Neural progenitor cell (in vitro differentiated cells): ENCODE measurements around the gene ZNF341. TPM values are rescaled to one million over a fixed set of nuclear protein-coding genes. Genes with fewer than 3 reads are reported as not detected.

Source experiments
- DNase-seq: peaks from one replicate; pipeline ENCODE4 v3.0.0-alpha.2; 2016; ENCODE audit warnings: low spot score
- H2AFZ ChIP-seq: fragments of 200-600 bp; sonication (generic); replicated peaks from 2 replicates; pipeline ENCODE4 v1.6.1; 2016; ENCODE audit warnings: antibody characterized with exemption
- H3F3A ChIP-seq: fragments of 200-600 bp; sonication (generic); 2 replicates; pipeline ENCODE4 v1.6.1; 2016; ENCODE audit warnings: antibody characterized with exemption, low read depth
- H3K27ac ChIP-seq: fragments of 200-600 bp; sonication (generic); 2 replicates; pipeline ENCODE4 v1.5.1; 2016; ENCODE audit warnings: mild to moderate bottlenecking
- H3K27me3 ChIP-seq: fragments of 200-600 bp; sonication (generic); 2 replicates; pipeline ENCODE4 v1.6.1; 2016; ENCODE audit warnings: mild to moderate bottlenecking, moderate library complexity
- H3K36me3 ChIP-seq: fragments of 200-600 bp; sonication (generic); 2 replicates; pipeline ENCODE4 v1.5.1; 2016
- H3K4me1 ChIP-seq: fragments of 200-600 bp; sonication (generic); 2 replicates; pipeline ENCODE4 v1.6.1; 2016; ENCODE audit warnings: mixed run types
- H3K4me2 ChIP-seq: fragments of 200-600 bp; sonication (generic); 2 replicates; pipeline ENCODE4 v1.6.1; 2016
- H3K4me3 ChIP-seq: fragments of 200-600 bp; sonication (generic); 2 replicates; pipeline ENCODE4 v1.5.1; 2016
- H3K79me2 ChIP-seq: fragments of 200-600 bp; sonication (generic); 2 replicates; pipeline ENCODE4 v1.6.1; 2016; ENCODE audit warnings: low read depth
- H3K9ac ChIP-seq: fragments of 200-600 bp; sonication (generic); 2 replicates; pipeline ENCODE4 v1.6.1; 2016
- H3K9me3 ChIP-seq: fragments of 200-600 bp; sonication (generic); 2 replicates; pipeline ENCODE4 v1.5.1; 2016; ENCODE audit warnings: low read depth
- H4K20me1 ChIP-seq: fragments of 200-600 bp; sonication (generic); 2 replicates; pipeline ENCODE4 v1.6.1; 2016; ENCODE audit warnings: low read depth
- H3K27ac Mint-ChIP-seq: 3 replicates; pipeline ENCODE4 v1.8.0; 2021; ENCODE audit warnings: mixed read lengths
- H3K27me3 Mint-ChIP-seq: 2 replicates; pipeline ENCODE4 v1.8.0; 2022; ENCODE audit warnings: low read depth, mild to moderate bottlenecking, inconsistent platforms, moderate library complexity, mixed read lengths; ENCODE audit not compliant: insufficient read depth
- H3K36me3 Mint-ChIP-seq: 3 replicates; pipeline ENCODE4 v1.8.0; 2021; ENCODE audit warnings: mixed read lengths
- H3K4me1 Mint-ChIP-seq: 3 replicates; pipeline ENCODE4 v1.8.0; 2021; ENCODE audit warnings: mixed read lengths
- H3K4me3 Mint-ChIP-seq: 3 replicates; pipeline ENCODE4 v1.8.0; 2021; ENCODE audit warnings: mild to moderate bottlenecking, moderate library complexity, mixed read lengths
- H3K9me3 Mint-ChIP-seq: 3 replicates; pipeline ENCODE4 v1.8.0; 2020; ENCODE audit warnings: mixed read lengths
- EZH2 ChIP-seq: fragments of 200-600 bp; sonication (generic); IDR thresholded peaks from 2 replicates; pipeline ENCODE4 v1.6.1; 2017; ENCODE audit warnings: antibody characterized with exemption, mild to moderate bottlenecking, moderate library complexity
- EZH2phosphoT487 ChIP-seq: fragments of 200-600 bp; sonication (generic); IDR thresholded peaks from 2 replicates; pipeline ENCODE4 v1.6.1; 2017; ENCODE audit warnings: antibody characterized with exemption
- total RNA-seq: library from RNA; depleted of rRNA; stranded (reverse); fragments of >200 nt; gene quantifications from 2 replicates; pipeline ENCODE4 v1.2.3, GENCODE V29; 2015; ENCODE audit warnings: low replicate concordance
- TF ChIP-seq, protein P1 (sequence below): fragments of 200-600 bp; sonication (generic); IDR thresholded peaks from 2 replicates; pipeline ENCODE4 v1.5.1; 2017; ENCODE audit warnings: antibody characterized with exemption, mild to moderate bottlenecking

Gene ZNF341
- 0.82 and 2.5 TPM in 2 replicates for total RNA-seq

DNA sequence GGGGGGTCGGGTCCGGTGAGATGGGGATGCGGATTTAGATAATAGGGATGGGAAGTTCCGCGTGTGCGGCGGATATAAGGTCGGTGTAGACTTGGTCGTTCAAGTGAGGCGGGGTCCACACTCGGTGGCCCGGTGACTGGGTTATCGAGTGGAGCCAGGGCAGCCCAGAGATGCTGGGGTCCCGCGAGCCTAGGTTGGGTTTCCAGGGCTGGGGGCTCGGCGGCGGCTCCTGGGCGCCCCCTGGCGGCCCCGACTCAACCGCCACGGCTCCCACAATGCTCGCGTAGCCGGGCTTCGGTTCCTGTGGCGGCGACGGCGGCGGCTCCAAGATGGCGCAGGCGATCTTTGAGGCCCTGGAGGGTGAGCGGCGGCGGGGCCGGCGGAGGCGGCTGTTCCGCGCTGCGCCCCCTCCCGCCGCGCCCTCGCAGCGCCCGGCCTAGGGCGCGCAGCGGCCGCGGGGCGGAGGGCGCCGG is at the start of gene ZNF341:
TSS of gene ZNF341 (plus strand) at position 304 of the 473 bp plus-strand sequence. CDS start at position 330, 26 bp downstream.
- peak within 1 kb of the TSS; percentile 61 for H3K27ac ChIP-seq
- Mint-ChIP-seq H3K4me3 (peak within 1 kb of the TSS; percentile 83), H3K27me3 (peaks cover 9% of the 10 kb centered on the region), H3K27ac (peak within 1 kb of the TSS; percentile 87), H3K36me3 (peaks cover 7% of the 10 kb centered on the region), H3K9me3 (peaks cover 11% of the 10 kb centered on the region), H3K4me1 (peaks cover 19% of the 10 kb centered on the region)
- peaks cover 30% of the 10 kb centered on the region for H3F3A ChIP-seq
- H4K20me1 ChIP-seq: no peaks in the 10 kb centered on the region
- peak within 1 kb of the TSS; percentile 96 for H2AFZ ChIP-seq
- TF ChIP-seq EZH2phosphoT487 (no peak), EZH2 (no peak)
- TF ChIP-seq, protein P1, sequence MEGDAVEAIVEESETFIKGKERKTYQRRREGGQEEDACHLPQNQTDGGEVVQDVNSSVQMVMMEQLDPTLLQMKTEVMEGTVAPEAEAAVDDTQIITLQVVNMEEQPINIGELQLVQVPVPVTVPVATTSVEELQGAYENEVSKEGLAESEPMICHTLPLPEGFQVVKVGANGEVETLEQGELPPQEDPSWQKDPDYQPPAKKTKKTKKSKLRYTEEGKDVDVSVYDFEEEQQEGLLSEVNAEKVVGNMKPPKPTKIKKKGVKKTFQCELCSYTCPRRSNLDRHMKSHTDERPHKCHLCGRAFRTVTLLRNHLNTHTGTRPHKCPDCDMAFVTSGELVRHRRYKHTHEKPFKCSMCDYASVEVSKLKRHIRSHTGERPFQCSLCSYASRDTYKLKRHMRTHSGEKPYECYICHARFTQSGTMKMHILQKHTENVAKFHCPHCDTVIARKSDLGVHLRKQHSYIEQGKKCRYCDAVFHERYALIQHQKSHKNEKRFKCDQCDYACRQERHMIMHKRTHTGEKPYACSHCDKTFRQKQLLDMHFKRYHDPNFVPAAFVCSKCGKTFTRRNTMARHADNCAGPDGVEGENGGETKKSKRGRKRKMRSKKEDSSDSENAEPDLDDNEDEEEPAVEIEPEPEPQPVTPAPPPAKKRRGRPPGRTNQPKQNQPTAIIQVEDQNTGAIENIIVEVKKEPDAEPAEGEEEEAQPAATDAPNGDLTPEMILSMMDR: peak; percentile 85
- no peaks in the 10 kb centered on the region for H3K27me3 ChIP-seq
- H3K79me2 ChIP-seq: no peaks in the 10 kb centered on the region
- H3K4me1 ChIP-seq: peaks cover 10% of the 10 kb centered on the region
- H3K9ac ChIP-seq: no peak within 1 kb of the TSS
- peak within 1 kb of the TSS; percentile 43 for H3K4me3 ChIP-seq
- H3K9me3 ChIP-seq: peaks cover 5% of the 10 kb centered on the region
- H3K4me2 ChIP-seq: peak within 1 kb of the TSS; percentile 91
- peak; percentile 97 for DNase-seq
- no peaks in the 10 kb centered on the region for H3K36me3 ChIP-seq

- H3K4me2 ChIP-seq: peak overlapping the region; percentile 88
- TF ChIP-seq, protein P1: no peak
- Mint-ChIP-seq H3K27me3 (peaks cover 2% of the 10 kb centered on the region), H3K36me3 (no peaks in the 10 kb centered on the region), H3K4me1 (peaks cover 31% of the 10 kb centered on the region), H3K27ac (peak overlapping the region; percentile 86), H3K9me3 (no peaks in the 10 kb centered on the region), H3K4me3 (peak overlapping the region; percentile 92)
- H3K27ac ChIP-seq: peak overlapping the region; percentile 61
- peaks cover 58% of the 10 kb centered on the region for H4K20me1 ChIP-seq
- peak; percentile 84 for DNase-seq
- H3K79me2 ChIP-seq: peaks cover 47% of the 10 kb centered on the region
- no peak overlapping the region for H2AFZ ChIP-seq
- H3K4me1 ChIP-seq: peaks cover 20% of the 10 kb centered on the region
- no peaks in the 10 kb centered on the region for H3K27me3 ChIP-seq
- peaks cover 18% of the 10 kb centered on the region for H3F3A ChIP-seq
- no peaks in the 10 kb centered on the region for H3K36me3 ChIP-seq
- H3K9me3 ChIP-seq: no peaks in the 10 kb centered on the region
- H3K4me3 ChIP-seq: peak overlapping the region; percentile 65
- H3K9ac ChIP-seq: no peak overlapping the region
Observed at GRCh38 chr20:33684533-33685327, 47.1 kb upstream of the ZNF341 start.

DNA sequence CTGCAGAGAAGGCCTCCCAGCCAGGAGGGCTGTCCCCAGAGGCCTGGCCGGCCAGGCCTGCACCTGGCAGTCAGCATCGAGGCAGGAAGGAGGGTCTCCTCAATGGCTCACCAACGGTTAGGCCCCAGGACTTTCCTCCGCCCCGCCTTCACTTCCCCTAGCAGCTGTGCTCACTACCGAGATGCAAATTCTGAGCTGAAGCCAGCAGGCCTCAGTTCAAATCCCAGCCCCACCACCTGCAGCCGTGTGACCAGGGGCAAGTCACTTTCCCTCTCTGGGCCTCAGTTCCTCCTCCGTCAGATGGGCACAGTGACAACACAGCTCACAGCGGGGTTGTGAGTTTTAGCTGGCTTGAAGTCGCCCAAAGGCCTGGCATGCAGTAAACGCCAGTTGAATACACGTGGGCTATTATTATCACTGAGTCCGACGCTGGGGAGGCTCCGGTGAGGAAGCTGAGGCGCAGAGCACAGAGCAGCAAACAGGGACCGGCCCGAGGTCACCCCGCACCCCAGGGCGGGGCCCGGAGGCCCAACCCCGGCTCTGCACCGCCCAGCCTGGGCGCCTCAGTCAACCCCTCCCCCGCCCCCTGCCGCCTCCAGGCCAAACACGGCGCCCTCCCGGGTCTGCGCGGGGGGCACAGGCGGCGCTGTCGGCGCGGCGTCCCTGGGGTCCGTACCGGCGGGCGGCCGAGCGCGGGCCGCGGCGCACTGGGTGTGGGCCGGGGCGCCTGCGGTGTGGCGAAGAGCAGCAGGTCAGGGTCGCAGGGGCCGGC is 46.3 kb upstream of the ZNF341 start:
- DNase-seq: peak; percentile 63
- no peaks in the 10 kb centered on the region for H3K36me3 Mint-ChIP-seq
- peaks cover 47% of the 10 kb centered on the region for H3K79me2 ChIP-seq
- H3K27me3 ChIP-seq: no peaks in the 10 kb centered on the region
- peaks cover 35% of the 10 kb centered on the region for H3K4me1 Mint-ChIP-seq
- no peak overlapping the region for H3K9ac ChIP-seq
- no peaks in the 10 kb centered on the region for H3K9me3 ChIP-seq
- TF ChIP-seq EZH2: no peak
- TF ChIP-seq, protein P1: peak; percentile 9
- peaks cover 18% of the 10 kb centered on the region for H3F3A ChIP-seq
- H3K27ac Mint-ChIP-seq: peak overlapping the region; percentile 69
- no peak overlapping the region for H2AFZ ChIP-seq
- H3K4me1 ChIP-seq: peaks cover 20% of the 10 kb centered on the region
- no peak overlapping the region for H3K27ac ChIP-seq
- H3K4me2 ChIP-seq: peak overlapping the region; percentile 88
- peaks cover 52% of the 10 kb centered on the region for H4K20me1 ChIP-seq
- H3K36me3 ChIP-seq: no peaks in the 10 kb centered on the region
- peak overlapping the region; percentile 92 for H3K4me3 Mint-ChIP-seq
- H3K27me3 Mint-ChIP-seq: peaks cover 2% of the 10 kb centered on the region
- peak overlapping the region; percentile 65 for H3K4me3 ChIP-seq
- no peaks in the 10 kb centered on the region for H3K9me3 Mint-ChIP-seq
